ENCODE results near the gene SLC39A9. TPM values are rescaled to one million over a fixed set of nuclear protein-coding genes. Genes with fewer than 3 reads are reported as not detected.

Gene SLC39A9
- total and polyA plus RNA-seq, 10 of the 15 experiments (the other 5 are each of a cell fraction or from before 2014, with no cell fraction given): 19.9 to 109 (median 46.9) TPM

DNA sequence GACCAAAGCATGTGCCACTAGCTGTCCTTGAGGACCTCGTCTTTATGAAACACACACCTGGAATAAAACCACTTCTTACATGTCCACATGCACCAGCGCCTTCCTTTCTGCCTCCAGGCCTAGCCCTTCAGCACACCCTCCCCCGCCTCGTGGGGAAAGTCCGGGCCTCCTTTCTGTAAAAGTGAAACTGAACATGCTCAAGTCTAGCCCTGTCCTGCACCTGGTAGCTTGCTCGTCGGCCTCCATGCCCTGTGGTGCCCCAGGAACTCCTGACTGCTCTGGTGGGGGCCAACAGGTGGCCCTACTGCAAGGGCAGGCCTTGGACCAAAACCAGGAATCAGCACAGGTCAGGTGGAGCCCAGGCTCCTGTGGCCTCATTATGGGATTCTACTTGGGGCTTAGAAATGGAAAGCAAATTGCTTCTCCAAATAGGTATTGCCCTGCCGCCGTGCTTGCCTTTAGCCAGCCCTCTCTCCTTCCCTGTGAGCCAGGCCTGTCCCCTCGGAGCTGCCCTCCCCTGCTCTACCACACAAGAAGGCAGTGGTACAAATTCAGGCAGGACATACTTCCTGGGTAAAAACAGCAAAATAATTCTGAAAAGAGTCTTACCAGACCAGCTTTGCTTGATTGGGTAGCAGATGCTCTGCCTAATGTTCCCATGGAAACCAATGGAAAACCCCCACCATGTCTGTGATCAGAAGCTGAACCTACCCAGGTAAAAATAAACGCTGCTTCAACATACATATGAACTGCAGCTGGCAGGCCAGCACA lies 43.9 kb upstream of the SLC39A9 start (continued):
- TF ChIP-seq TAF1 (IDR thresholded peaks at IDR 0.05; ENCODE audit: borderline replicate concordance, low read depth, low read length) (peak; percentile 60; the same call in 1 of the 2 replicates), E2F8 (IDR thresholded peaks at IDR 0.05; ENCODE audit: low read depth, partially characterized antibody) (no peak), TBL1XR1 (IDR thresholded peaks at IDR 0.05; ENCODE audit: low read depth, low read length) (peak; percentile 66; the same call in 1 of the 2 replicates), NR2F1 (conservative IDR thresholded peaks at IDR 0.05) (peak; percentile 54; the same call in 1 of the 2 replicates), ZNF207 (IDR thresholded peaks at IDR 0.05; ENCODE audit: borderline replicate concordance) (peak; percentile 48; the same call in 1 of the 2 replicates), EGR1 (IDR thresholded peaks at IDR 0.05; ENCODE audit: borderline replicate concordance in 1 of 2, low read depth in 2 of 2, low read length in 2 of 2) (peak in 1 of 2 experiments; percentile 75; a peak in 1 of 3 replicates), USF1 (IDR thresholded peaks at IDR 0.05; ENCODE audit: borderline replicate concordance, extremely low read length, insufficient read depth, low read depth, low read length) (no peak), ZBED1 (IDR thresholded peaks at IDR 0.05; ENCODE audit: borderline replicate concordance) (peak; percentile 18; the same call in 1 of the 2 replicates), MTA2 (IDR thresholded peaks at IDR 0.05; ENCODE audit: low read depth) (peak; percentile 70; the same call in 1 of the 2 replicates), SMAD5 (IDR thresholded peaks at IDR 0.05; ENCODE audit: low read depth) (peak; percentile 53), NR2C2 (IDR thresholded peaks at IDR 0.05; ENCODE audit: borderline replicate concordance, control insufficient read depth, insufficient read length, low read depth) (no peak), MTA3 (IDR thresholded peaks at IDR 0.05; ENCODE audit: borderline replicate concordance, low read length) (no peak), HDAC6 (IDR thresholded peaks at IDR 0.05; ENCODE audit: unreplicated experiment) (no peak), ZNF24 (IDR thresholded peaks at IDR 0.05) (0 out of 2 replicates have a peak, but pooled peaks have one; percentile 20), BHLHE40 (IDR thresholded peaks at IDR 0.05; ENCODE audit: borderline replicate concordance in 1 of 2, low read depth in 2 of 2, low read length in 1 of 2) (peak; percentile 32 to 34; a peak in 2 of 4 replicates), CBX3 (IDR thresholded peaks at IDR 0.05; ENCODE audit: borderline replicate concordance, low read depth) (no peak), HCFC1 (IDR thresholded peaks at IDR 0.05; ENCODE audit: low read length) (no peak; the same call in 1 of the 2 replicates), ATF7 (IDR thresholded peaks at IDR 0.05; ENCODE audit: low read depth) (no peak; the same call in 1 of the 2 replicates), SMAD1 (IDR thresholded peaks at IDR 0.05; ENCODE audit: low read depth, partially characterized antibody) (no peak), RCOR1 (conservative IDR thresholded peaks at IDR 0.05; ENCODE audit: low read depth, low read length) (0 out of 2 replicates have a peak, but pooled peaks have one; percentile 16), POLR2AphosphoS2 (IDR thresholded peaks at IDR 0.05; ENCODE audit: low read depth, low read length) (no peak)
- TF ChIP-seq, protein P1, sequence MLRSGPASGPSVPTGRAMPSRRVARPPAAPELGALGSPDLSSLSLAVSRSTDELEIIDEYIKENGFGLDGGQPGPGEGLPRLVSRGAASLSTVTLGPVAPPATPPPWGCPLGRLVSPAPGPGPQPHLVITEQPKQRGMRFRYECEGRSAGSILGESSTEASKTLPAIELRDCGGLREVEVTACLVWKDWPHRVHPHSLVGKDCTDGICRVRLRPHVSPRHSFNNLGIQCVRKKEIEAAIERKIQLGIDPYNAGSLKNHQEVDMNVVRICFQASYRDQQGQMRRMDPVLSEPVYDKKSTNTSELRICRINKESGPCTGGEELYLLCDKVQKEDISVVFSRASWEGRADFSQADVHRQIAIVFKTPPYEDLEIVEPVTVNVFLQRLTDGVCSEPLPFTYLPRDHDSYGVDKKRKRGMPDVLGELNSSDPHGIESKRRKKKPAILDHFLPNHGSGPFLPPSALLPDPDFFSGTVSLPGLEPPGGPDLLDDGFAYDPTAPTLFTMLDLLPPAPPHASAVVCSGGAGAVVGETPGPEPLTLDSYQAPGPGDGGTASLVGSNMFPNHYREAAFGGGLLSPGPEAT (IDR thresholded peaks at IDR 0.05; ENCODE audit: low read depth): peak; percentile 81; the same call in 1 of the 2 replicates
- TF ChIP-seq, protein P2, sequence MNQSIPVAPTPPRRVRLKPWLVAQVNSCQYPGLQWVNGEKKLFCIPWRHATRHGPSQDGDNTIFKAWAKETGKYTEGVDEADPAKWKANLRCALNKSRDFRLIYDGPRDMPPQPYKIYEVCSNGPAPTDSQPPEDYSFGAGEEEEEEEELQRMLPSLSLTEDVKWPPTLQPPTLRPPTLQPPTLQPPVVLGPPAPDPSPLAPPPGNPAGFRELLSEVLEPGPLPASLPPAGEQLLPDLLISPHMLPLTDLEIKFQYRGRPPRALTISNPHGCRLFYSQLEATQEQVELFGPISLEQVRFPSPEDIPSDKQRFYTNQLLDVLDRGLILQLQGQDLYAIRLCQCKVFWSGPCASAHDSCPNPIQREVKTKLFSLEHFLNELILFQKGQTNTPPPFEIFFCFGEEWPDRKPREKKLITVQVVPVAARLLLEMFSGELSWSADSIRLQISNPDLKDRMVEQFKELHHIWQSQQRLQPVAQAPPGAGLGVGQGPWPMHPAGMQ (IDR thresholded peaks at IDR 0.05; ENCODE audit: borderline replicate concordance): no peak
